HUES6 (cell line): ENCODE measurements around the gene ADAMTS15.

Experiments
- H3K27ac ChIP-seq: 2 replicates; pipeline ENCODE4 v1.7.0; 2013; ENCODE audit warnings: low read depth, mild to moderate bottlenecking, low read length, inconsistent platforms
- H3K27me3 ChIP-seq: 2 replicates; pipeline ENCODE4 v1.6.1; 2013; ENCODE audit warnings: low read length; ENCODE audit not compliant: control insufficient read depth, insufficient read depth
- H3K36me3 ChIP-seq: 2 replicates; pipeline ENCODE4 v1.6.1; 2013; ENCODE audit warnings: low read length; ENCODE audit not compliant: control insufficient read depth, insufficient read depth
- H3K4me1 ChIP-seq: 2 replicates; pipeline ENCODE4 v1.6.1; 2013; ENCODE audit warnings: low read length; ENCODE audit not compliant: control insufficient read depth, insufficient read depth
- H3K4me3 ChIP-seq: 2 replicates; pipeline ENCODE4 v1.5.1; 2013; ENCODE audit warnings: low read depth, low read length
- H3K9ac ChIP-seq: one replicate; pipeline ENCODE4 v1.6.1; 2013; ENCODE audit warnings: mild to moderate bottlenecking, low read length
- H3K9me3 ChIP-seq: 2 replicates; pipeline ENCODE4 v1.6.1; 2013; ENCODE audit warnings: low read depth, low read length; ENCODE audit not compliant: control insufficient read depth, insufficient read depth

Gene ADAMTS15

GRCh38 chr11:130427581-130428315 is 20.7 kb upstream of the ADAMTS15 start:
- H3K4me3 ChIP-seq = peak overlapping the region; percentile 66
- no peak overlapping the region for H3K27ac ChIP-seq
- H3K9me3 ChIP-seq = no peaks in the 10 kb centered on the region
- peaks cover 68% of the 10 kb centered on the region for H3K27me3 ChIP-seq
- H3K9ac ChIP-seq = no peak overlapping the region
- H3K36me3 ChIP-seq = no peaks in the 10 kb centered on the region
- H3K4me1 ChIP-seq = peaks cover 13% of the 10 kb centered on the region

- Histone ChIP-seq H3K4me1 (peaks cover 13% of the 10 kb centered on the region), H3K27me3 (peaks cover 68% of the 10 kb centered on the region), H3K4me3 (peak within 1 kb of the TSS; percentile 66), H3K36me3 (no peaks in the 10 kb centered on the region), H3K9me3 (no peaks in the 10 kb centered on the region), H3K27ac (no peak within 1 kb of the TSS), H3K9ac (no peak within 1 kb of the TSS)
Measured at GRCh38 chr11:130428316-130429119, 19.9 kb upstream of the ADAMTS15 start, which contains the start of gene ADAMTS8. TSS of gene ADAMTS8 (minus strand) at chr11:130428609. CDS start at chr11:130428286, 323 bp downstream.

DNA sequence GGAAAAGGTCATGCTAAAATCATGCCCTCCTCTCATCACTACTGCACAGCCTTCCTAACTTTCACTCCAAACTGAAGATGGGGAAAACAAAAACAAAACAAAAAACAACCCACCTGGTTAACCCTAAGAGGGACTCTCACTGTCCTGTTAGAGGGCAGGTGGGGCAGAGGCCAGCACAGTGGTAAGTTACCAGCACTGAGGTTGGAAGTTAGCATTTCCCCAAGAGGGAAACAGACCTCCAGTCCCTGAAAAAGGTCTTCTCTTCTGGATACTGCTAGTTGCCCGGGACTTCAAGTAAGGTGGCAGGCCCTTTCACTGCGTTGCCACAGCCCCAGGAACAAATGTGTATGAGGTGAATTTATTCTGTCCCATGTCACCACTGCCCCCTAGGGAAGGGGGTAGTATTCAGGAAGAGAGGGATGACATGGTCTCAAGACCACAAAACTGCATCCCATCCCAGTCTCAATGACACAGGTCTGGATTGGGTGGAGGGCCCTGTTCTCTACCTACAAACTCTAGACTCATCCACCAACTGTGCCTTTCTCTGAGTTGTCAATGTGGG is 19.2 kb upstream of the ADAMTS15 start:
- Histone ChIP-seq H3K4me1 (peaks cover 13% of the 10 kb centered on the region), H3K9ac (no peak overlapping the region), H3K27me3 (peaks cover 66% of the 10 kb centered on the region), H3K4me3 (peak overlapping the region; percentile 66; the same call in 1 of the 2 replicates), H3K36me3 (no peaks in the 10 kb centered on the region), H3K9me3 (no peaks in the 10 kb centered on the region), H3K27ac (no peak overlapping the region)

DNA sequence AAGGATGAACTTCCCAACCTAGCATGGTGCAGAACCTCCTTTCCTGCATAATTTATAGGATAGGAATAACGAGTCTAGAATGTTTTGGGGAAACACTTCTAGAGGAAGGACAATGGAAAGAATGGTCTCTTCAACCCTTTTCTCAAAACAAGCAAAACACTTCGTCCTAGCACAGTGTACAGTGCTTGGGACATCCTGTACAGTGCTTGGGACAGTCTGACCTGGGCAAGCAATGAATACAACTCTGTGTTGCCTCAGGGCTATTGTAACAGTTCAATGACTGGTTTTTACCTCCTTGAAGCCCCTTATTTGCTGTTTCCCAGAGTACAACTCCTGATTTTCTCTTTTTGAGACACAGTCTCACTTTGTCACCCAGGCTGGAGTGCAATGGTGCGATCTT is 18.5 kb upstream of the ADAMTS15 start:
- Histone ChIP-seq H3K4me3 (no peak overlapping the region), H3K27ac (no peak overlapping the region), H3K9me3 (no peaks in the 10 kb centered on the region), H3K27me3 (peaks cover 58% of the 10 kb centered on the region), H3K4me1 (peaks cover 13% of the 10 kb centered on the region), H3K9ac (no peak overlapping the region), H3K36me3 (no peaks in the 10 kb centered on the region)

- Histone ChIP-seq H3K9ac (no peak overlapping the region), H3K9me3 (no peaks in the 10 kb centered on the region), H3K4me1 (peaks cover 13% of the 10 kb centered on the region), H3K4me3 (no peak overlapping the region), H3K27ac (no peak overlapping the region), H3K27me3 (peaks cover 46% of the 10 kb centered on the region), H3K36me3 (no peaks in the 10 kb centered on the region)
Measured at GRCh38 chr11:130431331-130431773, 17.1 kb upstream of the ADAMTS15 start.

GRCh38 chr11:130431801-130432200 is 16.6 kb upstream of the ADAMTS15 start:
- H3K4me3 ChIP-seq = no peak overlapping the region
- H3K9me3 ChIP-seq = no peaks in the 10 kb centered on the region
- no peak overlapping the region for H3K27ac ChIP-seq
- H3K4me1 ChIP-seq = peaks cover 12% of the 10 kb centered on the region
- no peak overlapping the region for H3K9ac ChIP-seq
- H3K27me3 ChIP-seq = peaks cover 41% of the 10 kb centered on the region
- H3K36me3 ChIP-seq = no peaks in the 10 kb centered on the region

DNA sequence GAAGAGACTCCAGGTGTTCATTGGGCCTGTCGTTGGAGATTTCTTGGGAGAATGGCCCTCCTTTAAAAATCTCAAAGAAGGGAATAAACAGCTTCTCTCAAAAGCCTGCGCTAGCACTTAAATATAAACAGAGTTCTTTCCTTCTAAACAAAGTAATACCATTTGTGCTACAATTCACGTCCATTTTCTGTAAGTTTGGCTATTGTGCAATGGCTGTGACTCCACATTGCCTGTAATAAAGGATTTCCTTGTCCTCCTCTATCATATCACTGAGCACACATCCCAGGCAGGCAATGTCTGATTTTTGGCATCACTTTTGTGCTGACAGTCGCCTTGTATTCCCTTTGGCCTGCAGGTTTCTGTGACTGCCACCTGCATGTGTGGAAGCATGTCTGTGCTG is 15.1 kb upstream of the ADAMTS15 start:
- Histone ChIP-seq H3K27me3 (peaks cover 27% of the 10 kb centered on the region), H3K27ac (no peak overlapping the region)

DNA sequence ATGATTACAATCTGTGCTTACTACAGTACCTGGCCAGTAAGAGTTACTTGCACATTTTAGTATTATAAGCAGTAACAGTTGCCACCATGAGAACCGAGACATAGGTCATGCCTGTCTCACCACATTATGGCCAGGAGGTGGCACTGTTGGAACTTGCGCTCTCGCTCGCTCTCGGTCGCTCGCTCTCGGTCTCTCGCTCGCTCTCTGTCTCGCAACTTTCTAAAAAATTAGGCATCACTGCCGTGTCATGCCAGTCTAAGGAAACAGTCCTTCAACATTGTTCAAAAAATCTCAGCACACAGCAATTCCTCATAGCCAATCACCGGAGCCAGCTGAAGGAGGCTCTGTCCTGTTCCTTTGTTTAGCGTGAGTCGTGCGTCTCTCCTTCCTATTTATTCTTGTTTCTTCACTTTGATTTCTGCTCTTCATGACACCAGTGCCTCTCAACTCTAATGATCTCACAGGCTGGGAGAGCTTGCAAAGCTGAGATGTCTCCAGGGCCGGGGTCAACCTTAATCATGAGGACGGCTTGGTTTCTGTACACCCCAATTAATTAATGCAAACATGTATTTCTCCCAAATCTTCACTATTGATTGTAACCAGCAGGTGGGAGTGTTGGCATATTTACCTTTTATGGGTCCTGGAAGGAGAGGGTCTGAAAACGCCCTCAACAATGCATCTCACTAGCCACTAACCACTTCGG is 13.8 kb upstream of the ADAMTS15 start:
- Histone ChIP-seq H3K9ac (peak overlapping the region; percentile 67), H3K27me3 (peaks cover 13% of the 10 kb centered on the region), H3K9me3 (no peaks in the 10 kb centered on the region), H3K4me1 (no peaks in the 10 kb centered on the region), H3K36me3 (no peaks in the 10 kb centered on the region), H3K27ac (no peak overlapping the region), H3K4me3 (peak overlapping the region; percentile 82)

More for the DNA sequence above, 15.1 kb upstream of the ADAMTS15 start:
- no peaks in the 10 kb centered on the region for H3K36me3 ChIP-seq
- no peak overlapping the region for H3K4me3 ChIP-seq
- no peak overlapping the region for H3K9ac ChIP-seq
- H3K9me3 ChIP-seq = no peaks in the 10 kb centered on the region
- peaks cover 9% of the 10 kb centered on the region; the same call in 1 of the 2 replicates for H3K4me1 ChIP-seq

GRCh38 chr11:130435671-130436070 is 12.8 kb upstream of the ADAMTS15 start:
- Histone ChIP-seq H3K4me3 (no peak overlapping the region), H3K27ac (no peak overlapping the region), H3K27me3 (peaks cover 3% of the 10 kb centered on the region; the same call in 1 of the 2 replicates), H3K36me3 (no peaks in the 10 kb centered on the region), H3K9ac (no peak overlapping the region), H3K9me3 (peaks cover 2% of the 10 kb centered on the region; the same call in 1 of the 2 replicates), H3K4me1 (no peaks in the 10 kb centered on the region)

DNA sequence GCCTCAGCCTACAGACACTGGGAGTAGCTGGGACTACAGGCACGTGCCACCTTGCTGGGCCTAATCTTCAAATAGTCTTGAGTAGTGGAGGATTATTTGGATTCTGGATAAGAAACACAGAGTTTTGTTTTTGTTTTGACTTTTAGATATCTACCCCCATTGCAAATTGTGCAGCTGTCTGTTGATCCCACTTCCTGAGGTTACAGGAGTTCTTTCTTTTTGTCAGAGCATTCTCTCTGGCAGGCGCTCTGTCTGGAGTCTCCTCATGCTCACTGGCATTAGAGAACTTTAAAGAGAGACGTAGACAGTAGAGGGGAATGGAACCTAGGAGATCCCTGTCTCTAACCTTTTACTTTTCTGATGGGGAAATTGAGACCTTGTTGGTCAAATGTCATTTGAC is 12.3 kb upstream of the ADAMTS15 start:
- Histone ChIP-seq H3K36me3 (no peaks in the 10 kb centered on the region), H3K27ac (no peak overlapping the region), H3K9ac (no peak overlapping the region), H3K4me3 (no peak overlapping the region), H3K4me1 (no peaks in the 10 kb centered on the region), H3K27me3 (no peaks in the 10 kb centered on the region), H3K9me3 (peaks cover 7% of the 10 kb centered on the region)
